SJSA1 (cell line): ENCODE measurements around the gene ACP1. TPM values are rescaled to one million over a fixed set of nuclear protein-coding genes. Genes with fewer than 3 reads are reported as not detected.

ENCODE experiments used
- DNase-seq, 2 experiments: peaks; one replicate each; pipeline ENCODE4 v3.0.0-alpha.2; 2015 to 2020; ENCODE audit warnings: low spot score in 2 of 2, low read depth in 1 of 2
- H3K27ac ChIP-seq: fragments of 250-450 bp; sonication (Bioruptor Pico); 2 replicates; pipeline ENCODE4 v1.5.1; 2020; ENCODE audit warnings: mild to moderate bottlenecking, moderate library complexity
- H3K27me3 ChIP-seq: fragments of 250-450 bp; sonication (Bioruptor Pico); replicated peaks from 2 replicates; pipeline ENCODE4 v1.5.1; 2020; ENCODE audit warnings: mild to moderate bottlenecking, moderate library complexity
- H3K36me3 ChIP-seq: fragments of 250-450 bp; sonication (Bioruptor Pico); 2 replicates; pipeline ENCODE4 v1.5.1; 2020; ENCODE audit warnings: mild to moderate bottlenecking
- H3K4me1 ChIP-seq: fragments of 250-450 bp; sonication (Bioruptor Pico); replicated peaks from 2 replicates; pipeline ENCODE4 v1.6.1; 2021; ENCODE audit warnings: mild to moderate bottlenecking
- H3K4me3 ChIP-seq: fragments of 250-450 bp; sonication (Bioruptor Pico); 2 replicates; pipeline ENCODE4 v1.5.1; 2020; ENCODE audit warnings: mild to moderate bottlenecking
- H3K9me3 ChIP-seq: fragments of 250-450 bp; sonication (Bioruptor Pico); replicated peaks from 2 replicates; pipeline ENCODE4 v1.5.1; 2020; ENCODE audit warnings: mild to moderate bottlenecking
- total RNA-seq: library from RNA; depleted of rRNA; stranded (reverse); fragments of >200 nt; shearing (Covaris generic); gene quantifications from 2 replicates; pipeline ENCODE4 v1.2.3, GENCODE V29; 2014

ACP1 gene
- total RNA-seq, 1 experiment from 2014 or later, result 189 TPM

DNA sequence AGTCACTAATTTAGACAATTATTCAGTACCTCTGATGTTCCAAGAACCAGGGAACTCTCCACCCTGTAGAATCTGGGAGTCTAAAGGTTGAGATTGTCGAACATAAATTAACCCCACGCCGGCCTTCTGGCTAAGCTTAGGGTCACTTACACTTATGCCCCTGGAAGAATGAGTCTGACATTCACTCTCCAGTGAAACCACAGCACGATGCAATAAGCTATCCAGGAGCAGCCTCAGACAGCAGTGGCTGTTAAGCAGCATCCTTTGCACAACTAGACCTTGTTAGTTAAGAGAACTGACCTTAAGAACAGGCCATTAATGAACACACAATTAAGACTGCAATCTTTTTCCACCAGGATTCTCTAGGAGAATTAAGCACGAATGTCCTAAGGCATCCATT lies 25.9 kb upstream of the ACP1 start:
- no peak for DNase-seq
- H3K4me3 ChIP-seq, result no peak overlapping the region
- H3K4me1 ChIP-seq, result no peaks in the 10 kb centered on the region
- no peaks in the 10 kb centered on the region; the same call in 1 of the 2 replicates for H3K36me3 ChIP-seq
- H3K9me3 ChIP-seq, result no peaks in the 10 kb centered on the region
- H3K27ac ChIP-seq, result no peak overlapping the region
- no peaks in the 10 kb centered on the region for H3K27me3 ChIP-seq

DNA sequence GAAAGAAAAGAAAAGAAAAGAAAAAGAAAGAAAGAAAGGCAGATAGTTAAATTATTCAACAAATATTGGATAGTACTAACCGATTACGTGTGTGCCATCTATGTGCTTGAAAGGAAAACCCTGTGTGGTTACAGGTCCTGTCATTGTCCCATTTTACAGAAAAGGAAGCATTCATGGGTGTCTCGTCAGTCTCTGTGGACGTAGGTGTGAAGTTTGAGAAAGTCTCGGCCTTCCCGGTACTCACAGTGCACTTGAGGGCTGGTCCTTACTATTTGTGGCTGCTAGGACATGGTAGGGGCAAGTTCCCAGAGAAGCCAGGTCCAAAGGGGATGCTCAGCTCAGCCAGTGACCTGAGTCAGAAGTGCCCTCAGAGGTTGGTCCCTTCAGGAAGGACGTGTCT lies 20.2 kb upstream of the ACP1 start:
- Histone ChIP-seq H3K4me3 (no peak overlapping the region), H3K9me3 (no peaks in the 10 kb centered on the region)

DNA sequence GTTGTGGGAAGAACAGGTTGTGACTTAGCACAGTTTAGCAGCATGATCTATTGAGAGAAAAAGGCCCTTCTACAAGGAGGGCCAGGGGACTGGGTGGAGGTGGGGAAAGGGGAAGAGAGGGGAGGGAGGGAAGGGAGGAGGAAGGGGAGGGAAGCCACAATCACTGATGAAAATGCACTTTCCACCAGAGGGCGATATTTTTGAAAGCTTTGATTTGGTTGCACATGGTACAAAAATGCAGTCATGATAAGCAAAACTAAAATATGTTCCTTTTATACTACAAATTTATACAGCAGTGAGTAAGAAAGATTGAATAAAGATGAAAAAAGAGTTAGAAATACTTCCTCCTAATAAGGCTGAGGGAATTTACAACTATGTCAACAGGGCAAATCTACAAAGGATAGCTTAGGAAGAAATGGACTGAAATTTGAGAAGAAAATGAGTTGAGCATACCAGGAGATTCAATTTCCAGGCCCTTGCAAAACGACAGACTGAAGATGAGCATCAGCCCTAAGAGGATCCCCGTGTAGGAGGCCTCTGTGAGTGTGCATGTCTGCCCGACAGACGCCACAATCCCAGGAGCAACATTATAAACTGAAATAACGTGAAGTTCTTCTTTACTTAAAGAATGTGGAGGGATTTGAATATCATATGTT lies 18.1 kb upstream of the ACP1 start:
- H3K4me3 ChIP-seq, result no peak overlapping the region
- DNase-seq, result peak in 1 of 2 experiments; percentile 39
- H3K27me3 ChIP-seq, result no peaks in the 10 kb centered on the region
- H3K4me1 ChIP-seq, result no peaks in the 10 kb centered on the region
- no peak overlapping the region for H3K27ac ChIP-seq
- peaks cover 4% of the 10 kb centered on the region; the same call in 1 of the 2 replicates for H3K36me3 ChIP-seq
- no peaks in the 10 kb centered on the region for H3K9me3 ChIP-seq

More for the DNA sequence above, 20.2 kb upstream of the ACP1 start:
- DNase-seq, result no peak
- no peaks in the 10 kb centered on the region for H3K27me3 ChIP-seq
- no peaks in the 10 kb centered on the region for H3K4me1 ChIP-seq
- peaks cover 4% of the 10 kb centered on the region; the same call in 1 of the 2 replicates for H3K36me3 ChIP-seq
- H3K27ac ChIP-seq, result no peak overlapping the region

DNA sequence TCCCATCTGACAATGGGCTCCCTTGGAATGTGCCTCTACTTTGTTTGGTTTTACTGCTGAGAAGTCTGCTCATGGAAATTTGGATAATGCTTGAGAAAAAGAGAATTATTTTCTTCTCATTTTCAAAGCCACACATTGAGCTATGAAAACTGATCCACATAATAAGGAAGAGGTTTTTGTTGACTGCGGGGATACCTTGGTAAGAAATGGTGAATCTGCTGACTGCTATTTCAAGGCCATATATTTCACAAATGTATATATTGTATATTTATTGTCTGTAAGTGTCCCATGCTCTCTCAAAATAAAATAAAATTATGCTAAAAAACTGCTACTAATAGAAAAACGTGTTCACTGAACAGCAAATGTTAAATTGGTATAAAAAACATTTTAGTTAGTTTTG lies 16.0 kb upstream of the ACP1 start:
- H3K27ac ChIP-seq, result no peak overlapping the region
- no peak for DNase-seq
- H3K36me3 ChIP-seq, result peaks cover 4% of the 10 kb centered on the region; the same call in 1 of the 2 replicates
- H3K9me3 ChIP-seq, result no peaks in the 10 kb centered on the region
- H3K27me3 ChIP-seq, result no peaks in the 10 kb centered on the region
- H3K4me3 ChIP-seq, result no peak overlapping the region
- no peaks in the 10 kb centered on the region for H3K4me1 ChIP-seq

DNA sequence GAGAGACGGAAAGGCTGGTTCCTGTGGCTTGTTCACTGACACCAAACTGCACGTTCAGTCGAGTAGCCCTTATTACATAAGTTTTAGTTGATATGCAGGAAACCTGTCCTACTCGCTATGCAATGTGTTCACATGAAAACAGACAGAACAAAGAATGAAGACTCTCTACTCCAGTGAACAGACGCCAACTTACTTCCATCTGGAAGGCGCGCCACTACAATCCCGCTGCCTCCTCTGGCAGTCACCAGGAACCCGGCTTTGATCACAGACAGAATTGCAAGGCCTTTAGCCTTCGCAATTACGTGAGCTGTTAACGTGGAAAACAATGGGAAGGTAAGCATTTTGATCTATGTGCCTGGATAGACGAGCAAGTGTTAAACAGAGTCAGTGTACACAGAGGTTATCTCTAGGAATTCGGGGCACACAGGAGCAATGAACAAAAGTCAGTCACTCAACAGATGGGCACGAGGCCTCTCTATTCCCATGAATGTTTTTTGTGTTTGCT lies 15.2 kb upstream of the ACP1 start:
- no peaks in the 10 kb centered on the region for H3K4me1 ChIP-seq
- no peaks in the 10 kb centered on the region for H3K9me3 ChIP-seq
- H3K27ac ChIP-seq, result no peak overlapping the region
- H3K4me3 ChIP-seq, result no peak overlapping the region
- DNase-seq, result no peak
- H3K36me3 ChIP-seq, result peaks cover 4% of the 10 kb centered on the region; the same call in 1 of the 2 replicates
- H3K27me3 ChIP-seq, result no peaks in the 10 kb centered on the region

DNA sequence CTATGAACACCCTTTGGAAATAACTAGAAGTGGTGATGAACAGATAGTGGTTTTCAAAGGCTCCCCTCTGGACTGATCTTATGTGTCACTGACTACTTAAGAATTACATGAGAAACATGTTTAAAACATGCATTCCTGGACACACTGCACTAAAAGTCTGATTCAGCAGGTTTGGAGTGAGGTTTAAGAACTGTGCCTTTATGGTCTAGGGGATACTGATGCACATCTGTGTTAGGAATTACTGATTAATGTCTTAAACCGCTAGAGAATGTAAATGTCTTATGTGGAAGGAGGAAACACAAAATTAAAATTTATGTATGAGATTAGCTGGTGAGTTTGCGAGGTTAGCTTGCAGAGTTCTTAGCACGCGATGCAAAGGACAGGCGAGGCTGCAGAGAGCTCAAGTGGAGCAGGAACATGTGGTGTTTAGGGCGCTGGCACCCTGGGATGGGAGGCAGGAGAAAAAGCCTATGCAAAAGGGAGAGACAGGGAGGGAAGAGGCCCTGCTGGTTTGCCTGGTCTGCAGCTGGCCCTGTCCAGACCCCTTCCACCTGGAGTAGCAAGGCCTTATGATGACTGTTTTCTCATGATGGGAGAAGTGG lies 12.6 kb upstream of the ACP1 start:
- DNase-seq, result no peak
- Histone ChIP-seq H3K4me1 (no peaks in the 10 kb centered on the region), H3K27me3 (no peaks in the 10 kb centered on the region), H3K9me3 (no peaks in the 10 kb centered on the region), H3K4me3 (no peak overlapping the region), H3K27ac (no peak overlapping the region), H3K36me3 (no peaks in the 10 kb centered on the region; the same call in 1 of the 2 replicates)

DNA sequence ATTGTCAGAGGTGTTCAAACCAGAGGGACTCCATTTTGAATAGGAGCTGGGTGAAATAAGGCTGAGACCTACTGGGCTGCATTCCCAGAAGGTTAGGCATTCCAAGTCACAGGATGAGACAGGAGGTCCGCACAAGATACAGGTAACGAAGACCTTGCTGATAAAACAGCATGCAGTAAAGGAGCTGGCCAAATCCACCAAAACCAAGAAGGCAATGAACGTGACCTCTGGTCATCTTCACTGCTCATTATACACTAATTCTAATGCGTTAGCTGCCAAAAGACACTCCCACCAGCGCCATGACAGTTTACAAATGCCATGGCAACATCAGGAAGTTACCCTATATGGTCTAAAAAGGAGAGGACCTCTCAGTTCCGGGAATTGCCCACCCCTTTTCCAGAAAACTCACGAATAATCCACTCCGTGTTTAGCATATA lies 11.5 kb upstream of the ACP1 start:
- Histone ChIP-seq H3K36me3 (no peaks in the 10 kb centered on the region; the same call in 1 of the 2 replicates), H3K4me1 (no peaks in the 10 kb centered on the region), H3K27ac (no peak overlapping the region), H3K9me3 (no peaks in the 10 kb centered on the region), H3K27me3 (no peaks in the 10 kb centered on the region), H3K4me3 (no peak overlapping the region)
- DNase-seq, result no peak

DNA sequence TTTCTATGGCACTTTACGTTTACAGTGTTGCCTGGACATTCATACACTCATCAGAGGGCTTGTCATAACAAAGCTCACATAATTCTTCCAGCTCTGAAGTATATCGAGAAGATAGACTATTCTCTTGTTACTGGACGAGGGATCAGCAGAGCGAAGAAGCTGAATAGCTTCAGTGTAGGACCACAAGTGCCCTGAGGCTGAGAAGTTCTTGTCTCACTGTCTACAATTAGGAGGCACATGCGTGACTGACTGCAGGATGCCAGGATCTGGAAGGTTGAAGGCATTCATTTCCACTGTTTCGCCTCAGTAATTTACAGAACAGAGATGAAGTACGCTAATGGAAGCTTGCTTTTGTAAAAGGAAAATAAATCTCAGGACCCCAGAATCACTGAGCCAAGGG lies 10.5 kb upstream of the ACP1 start:
- Histone ChIP-seq H3K27ac (no peak overlapping the region), H3K36me3 (no peaks in the 10 kb centered on the region; the same call in 1 of the 2 replicates), H3K4me3 (no peak overlapping the region), H3K9me3 (no peaks in the 10 kb centered on the region), H3K27me3 (no peaks in the 10 kb centered on the region), H3K4me1 (no peaks in the 10 kb centered on the region)
- DNase-seq, result no peak

DNA sequence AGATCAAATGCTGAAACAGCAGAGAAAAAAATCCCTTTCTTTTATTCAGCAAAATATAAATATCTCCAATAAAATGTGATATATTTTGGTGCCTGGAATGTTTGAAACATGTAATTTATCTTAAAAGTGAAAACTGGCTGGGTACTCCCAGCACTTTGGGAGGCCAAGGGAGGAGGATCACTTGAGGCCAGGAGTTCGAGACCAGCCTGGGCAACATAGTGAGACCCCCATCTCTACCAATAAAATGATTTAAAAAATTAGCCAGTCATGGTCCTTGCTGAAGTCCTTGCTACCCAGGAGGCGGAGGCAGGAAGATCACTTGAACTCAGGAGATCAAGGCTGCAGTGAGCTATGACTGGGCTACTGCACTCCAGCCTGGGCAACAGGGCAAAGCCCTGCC lies 9.6 kb upstream of the ACP1 start:
- H3K36me3 ChIP-seq, result no peaks in the 10 kb centered on the region; the same call in 1 of the 2 replicates
- H3K9me3 ChIP-seq, result no peaks in the 10 kb centered on the region
- no peak for DNase-seq
- no peaks in the 10 kb centered on the region for H3K27me3 ChIP-seq
- H3K4me3 ChIP-seq, result no peak overlapping the region
- no peaks in the 10 kb centered on the region for H3K4me1 ChIP-seq
- no peak overlapping the region for H3K27ac ChIP-seq

DNA sequence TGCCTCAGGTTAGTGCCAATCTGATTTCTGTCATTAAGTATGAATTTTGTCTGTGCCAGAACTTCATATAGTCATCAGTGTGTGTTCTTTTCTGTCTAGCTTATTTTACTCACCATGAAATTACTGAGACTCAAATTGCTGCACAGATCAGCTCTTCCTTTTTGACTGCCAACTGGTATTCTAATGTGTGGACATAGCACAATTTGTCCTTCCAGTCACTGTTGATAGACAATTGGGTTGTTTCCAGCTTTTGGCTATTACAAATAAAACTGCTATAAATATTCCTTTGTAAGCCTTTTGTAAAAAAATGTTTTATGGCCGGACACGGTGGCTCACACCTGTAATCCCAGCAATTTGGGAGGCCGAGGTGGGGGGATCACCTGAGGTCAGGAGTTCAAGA lies 8.7 kb upstream of the ACP1 start:
- no peak for DNase-seq
- no peak overlapping the region for H3K4me3 ChIP-seq
- H3K9me3 ChIP-seq, result no peaks in the 10 kb centered on the region
- no peaks in the 10 kb centered on the region; the same call in 1 of the 2 replicates for H3K36me3 ChIP-seq
- no peak overlapping the region for H3K27ac ChIP-seq
- H3K4me1 ChIP-seq, result no peaks in the 10 kb centered on the region
- H3K27me3 ChIP-seq, result no peaks in the 10 kb centered on the region

DNA sequence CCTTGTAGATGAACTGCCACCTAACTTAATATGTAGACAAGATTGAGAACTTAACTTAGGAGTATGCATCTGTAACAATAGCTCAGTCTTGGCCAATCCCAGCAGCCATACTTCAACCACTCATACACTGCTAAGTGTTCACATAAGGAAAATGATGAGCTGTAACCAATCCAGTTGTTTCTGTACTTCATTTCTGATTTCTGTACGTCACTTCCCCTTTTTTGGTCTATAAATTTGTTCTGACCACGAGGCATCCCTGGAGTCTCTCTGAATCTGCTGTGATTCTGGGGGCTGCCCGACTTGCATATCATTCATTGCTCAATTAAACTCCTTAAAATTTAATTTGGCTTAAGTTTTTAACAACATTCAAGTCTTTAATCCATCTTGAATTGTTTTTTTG lies 7.3 kb upstream of the ACP1 start:
- Histone ChIP-seq H3K4me1 (no peaks in the 10 kb centered on the region), H3K9me3 (no peaks in the 10 kb centered on the region), H3K27ac (no peak overlapping the region), H3K4me3 (no peak overlapping the region), H3K27me3 (no peaks in the 10 kb centered on the region), H3K36me3 (no peaks in the 10 kb centered on the region)
- DNase-seq, result no peak

DNA sequence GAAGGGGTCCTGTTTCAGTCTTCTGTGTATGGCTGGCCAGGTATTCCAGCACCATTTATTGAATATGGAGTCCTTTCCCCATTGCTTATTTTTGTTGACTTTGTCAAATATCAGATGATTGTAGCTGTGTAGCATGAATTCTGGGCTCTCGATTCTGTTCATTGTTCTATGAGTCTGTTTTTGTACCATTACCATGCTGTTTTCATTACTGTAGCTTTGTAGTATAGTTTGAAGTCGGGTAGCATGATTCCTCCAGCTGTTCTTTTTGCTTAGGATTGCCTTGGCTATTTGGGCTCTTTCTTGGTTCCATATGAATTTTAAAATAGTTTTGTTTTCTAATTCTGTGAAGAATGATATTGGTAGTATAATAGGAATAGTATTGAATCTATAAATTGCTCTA lies 6.9 kb upstream of the ACP1 start:
- no peak for DNase-seq
- Histone ChIP-seq H3K9me3 (no peaks in the 10 kb centered on the region), H3K27ac (no peak overlapping the region), H3K4me3 (no peak overlapping the region), H3K27me3 (no peaks in the 10 kb centered on the region), H3K36me3 (no peaks in the 10 kb centered on the region), H3K4me1 (no peaks in the 10 kb centered on the region)

DNA sequence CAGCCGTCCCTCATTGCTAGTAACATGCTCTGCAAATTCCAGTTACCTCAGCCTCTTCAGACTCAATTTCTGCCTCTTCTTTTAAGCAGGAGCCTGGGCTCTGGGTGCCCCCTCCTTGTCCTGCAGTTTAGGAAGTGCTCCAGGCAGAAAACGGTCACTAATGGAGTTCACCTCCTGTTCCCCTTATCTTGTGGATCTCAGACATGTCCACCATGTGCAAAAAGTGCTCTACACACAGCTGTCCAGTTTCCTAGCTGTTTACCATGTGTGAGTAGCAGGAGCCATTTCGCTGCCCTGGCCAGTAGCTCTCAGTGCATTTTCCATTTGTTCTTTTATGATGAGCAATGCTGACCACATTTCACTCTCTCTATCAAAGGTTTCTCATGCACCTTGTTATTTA lies 5.8 kb upstream of the ACP1 start:
- Histone ChIP-seq H3K27ac (no peak overlapping the region), H3K27me3 (no peaks in the 10 kb centered on the region), H3K4me3 (no peak overlapping the region), H3K4me1 (peaks cover 6% of the 10 kb centered on the region), H3K36me3 (no peaks in the 10 kb centered on the region), H3K9me3 (no peaks in the 10 kb centered on the region)
- no peak for DNase-seq

DNA sequence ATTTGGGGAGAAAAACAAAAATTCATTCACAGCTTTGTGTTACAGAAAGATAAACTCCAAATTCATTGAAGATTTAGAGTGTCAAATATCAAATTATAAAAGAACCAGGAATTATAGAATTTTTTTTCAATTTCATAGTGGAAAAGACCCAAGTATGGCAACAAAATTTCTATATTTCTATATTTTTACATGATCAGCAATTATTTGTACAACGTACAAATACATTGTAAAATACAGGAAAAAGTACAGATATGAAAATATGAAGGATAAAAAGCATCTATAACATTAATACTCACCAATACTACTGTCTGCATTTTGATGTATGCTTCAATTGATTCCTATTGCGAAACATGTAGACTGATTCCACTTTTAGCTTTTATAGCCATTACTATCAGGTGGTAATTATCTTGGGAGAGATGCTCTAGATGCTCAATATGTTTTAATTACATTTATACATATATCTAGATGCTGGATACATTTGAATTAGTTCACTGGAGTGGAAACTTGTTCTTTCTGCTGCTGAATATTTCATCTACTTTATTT lies 4.9 kb upstream of the ACP1 start:
- Histone ChIP-seq H3K36me3 (peaks cover 1% of the 10 kb centered on the region; the same call in 1 of the 2 replicates), H3K27me3 (no peaks in the 10 kb centered on the region), H3K9me3 (no peaks in the 10 kb centered on the region), H3K4me1 (peaks cover 10% of the 10 kb centered on the region), H3K27ac (no peak overlapping the region), H3K4me3 (no peak overlapping the region)
- no peak for DNase-seq
